Stimulated activated CD4-positive, alpha-beta T cell treated with anti-CD3 and anti-CD28 coated beads, Interleukin-12 subunit alpha, Interleukin-12 subunit beta, amount 100 ng/mL, for 4 hours (primary cell): ENCODE results near the gene SCNN1A.
"Not testable (repeated sequence)": the region's sequence is repeated elsewhere in the genome, so short reads cannot be mapped to it uniquely, and the experiment has no call there.

Experiments used
- DNase-seq: peaks from one replicate; pipeline ENCODE4 v3.0.0-alpha.2; 2020

SCNN1A gene

GRCh38 chr12:6346235-6346832 is 29.0 kb downstream of the SCNN1A start:
- DNase-seq, result no peak

DNA sequence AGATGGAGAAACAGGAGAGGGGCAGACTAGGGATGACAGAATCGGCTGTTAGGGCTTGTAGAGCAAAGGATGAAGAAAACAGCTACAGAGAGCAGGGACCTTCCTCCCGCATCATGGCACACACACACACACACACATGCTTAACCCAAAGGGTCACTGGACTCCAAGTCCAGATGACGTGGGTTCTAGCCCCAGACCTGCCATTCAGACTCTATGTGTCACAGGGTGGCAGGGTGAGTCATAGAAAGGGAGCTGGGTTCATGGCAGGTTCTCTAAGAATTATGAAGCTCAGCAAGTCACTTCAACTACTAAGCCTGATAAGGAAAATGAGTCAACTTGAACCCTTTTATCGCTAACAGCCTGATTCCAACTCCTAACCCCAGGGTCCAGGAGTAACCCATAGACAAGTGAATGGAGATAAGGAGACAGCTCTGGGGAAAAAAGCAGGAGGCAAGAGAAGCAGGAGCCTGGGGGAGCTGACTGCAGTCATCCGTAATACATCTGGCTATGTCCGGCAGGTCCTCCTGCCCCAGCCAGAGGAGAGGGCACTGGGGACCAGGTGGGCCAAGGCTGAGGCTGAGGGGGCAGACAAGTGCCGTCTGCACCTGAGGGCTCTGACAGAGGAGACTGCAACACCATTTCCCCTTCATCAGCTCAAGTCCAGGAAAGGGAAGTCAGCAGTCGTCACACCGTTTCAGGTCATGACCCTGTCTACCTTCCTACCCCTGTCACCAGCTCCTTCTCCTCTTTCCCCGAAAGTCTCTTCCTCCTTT is 29.9 kb downstream of the SCNN1A start:
- DNase-seq, result no peak

GRCh38 chr12:6344101-6344660 is 31.2 kb downstream of the SCNN1A start:
- not testable (repeated sequence) for DNase-seq

GRCh38 chr12:6343518-6343917 is 31.8 kb downstream of the SCNN1A start:
- no peak for DNase-seq

GRCh38 chr12:6342140-6342889 is 33.0 kb downstream of the SCNN1A start:
- DNase-seq, result no peak

DNA sequence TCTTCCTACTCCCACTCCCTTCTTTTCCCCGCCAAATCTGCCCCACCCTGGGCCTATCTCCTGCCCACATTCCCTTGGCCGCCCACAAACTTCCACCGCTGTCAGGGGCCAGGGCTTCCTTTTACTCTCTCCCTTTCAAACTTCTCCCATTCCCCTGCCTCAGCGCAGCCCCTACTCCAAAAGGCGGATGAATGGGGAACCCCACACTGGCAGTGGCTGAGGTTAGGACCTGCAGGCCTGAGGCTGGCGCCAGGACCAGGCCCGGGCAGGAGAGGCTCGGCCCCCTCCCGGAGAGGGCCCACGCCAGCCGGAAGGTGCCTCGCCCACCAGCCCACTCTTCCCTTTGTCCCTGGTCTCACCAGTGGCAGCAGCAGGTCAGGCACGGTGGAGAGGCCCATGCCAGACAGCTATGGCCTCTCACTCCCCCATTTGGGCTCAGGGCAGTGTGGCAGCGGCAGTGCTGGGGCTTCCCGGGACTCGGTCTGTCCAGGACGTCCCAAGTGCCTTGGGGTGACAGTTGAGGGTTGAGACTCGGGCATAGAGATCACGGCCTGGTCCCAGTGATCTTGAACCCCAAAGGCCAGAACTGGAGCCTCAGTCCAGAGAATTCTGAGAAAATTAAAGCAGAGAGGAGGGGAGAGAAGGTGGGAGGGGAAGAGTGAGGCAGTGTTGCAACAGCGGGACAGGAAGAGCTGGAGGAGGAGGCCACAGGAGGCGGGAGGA is 33.8 kb downstream of the SCNN1A start, which contains the start of gene TNFRSF1A:
Gene TNFRSF1A (minus strand): TSS at position 660 of the 723 bp plus-strand sequence. CDS start 262 bp downstream, at position 398.
- DNase-seq, result peak; percentile 42

DNA sequence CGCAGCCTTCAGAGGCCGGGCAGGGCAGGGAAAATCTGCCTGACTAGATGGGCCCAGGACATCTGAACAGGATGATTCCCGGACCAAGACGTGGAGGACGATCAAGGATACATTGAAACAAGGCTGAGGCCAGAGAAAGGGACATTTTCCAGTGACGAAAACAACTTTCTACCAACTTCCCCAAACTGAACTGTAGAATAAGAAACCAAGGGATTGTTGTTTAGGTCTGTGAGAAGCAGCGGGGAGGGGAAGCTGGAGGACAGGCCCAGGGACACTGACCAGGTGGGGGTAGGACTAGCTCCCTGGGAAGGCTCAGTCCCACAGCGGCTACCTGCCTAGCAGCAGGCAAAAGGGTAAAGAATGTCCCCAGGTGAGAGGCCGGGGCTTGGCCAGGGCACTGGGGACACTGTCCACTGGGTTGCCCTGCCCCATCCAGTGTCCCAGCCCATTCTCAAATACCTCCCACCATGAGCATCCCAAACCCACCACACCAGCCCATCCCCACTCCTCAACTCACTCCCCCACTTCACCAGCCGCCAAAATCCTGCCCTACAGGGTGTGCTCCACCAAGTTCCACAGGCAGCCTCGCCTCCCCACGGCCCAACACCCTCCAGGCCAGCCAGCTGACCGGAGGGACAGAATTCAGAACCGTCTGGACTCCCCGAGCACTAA is 34.5 kb downstream of the SCNN1A start:
- no peak for DNase-seq

DNA sequence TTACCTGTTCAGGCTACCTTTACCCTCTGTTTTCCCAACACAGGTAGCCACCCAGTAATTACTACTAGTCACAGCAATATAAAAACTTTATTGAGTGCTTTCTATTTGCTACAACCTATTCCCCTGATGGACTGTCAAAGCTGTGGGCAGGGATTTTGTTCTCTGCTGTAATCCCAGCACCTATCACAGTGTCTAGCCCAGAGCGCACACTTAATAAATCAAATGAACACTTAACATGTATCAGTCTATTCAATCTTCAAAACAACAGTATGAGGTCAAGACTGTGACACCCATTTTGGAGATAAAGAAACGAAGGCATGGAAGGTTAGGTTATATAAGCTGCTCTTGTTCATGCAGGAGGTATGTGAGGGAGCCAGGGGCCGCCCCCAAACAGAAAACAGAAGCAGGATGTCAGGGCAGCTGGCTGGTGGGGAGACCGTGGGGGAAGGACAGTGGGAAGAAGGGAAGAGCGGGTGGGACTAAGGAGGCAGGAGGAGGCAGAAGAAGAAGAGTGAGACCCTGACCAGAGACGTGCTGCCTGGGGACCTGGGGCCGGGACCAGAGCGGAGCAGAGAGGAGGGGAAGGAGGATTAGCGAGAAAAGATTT is 35.2 kb downstream of the SCNN1A start:
- DNase-seq, result no peak

DNA sequence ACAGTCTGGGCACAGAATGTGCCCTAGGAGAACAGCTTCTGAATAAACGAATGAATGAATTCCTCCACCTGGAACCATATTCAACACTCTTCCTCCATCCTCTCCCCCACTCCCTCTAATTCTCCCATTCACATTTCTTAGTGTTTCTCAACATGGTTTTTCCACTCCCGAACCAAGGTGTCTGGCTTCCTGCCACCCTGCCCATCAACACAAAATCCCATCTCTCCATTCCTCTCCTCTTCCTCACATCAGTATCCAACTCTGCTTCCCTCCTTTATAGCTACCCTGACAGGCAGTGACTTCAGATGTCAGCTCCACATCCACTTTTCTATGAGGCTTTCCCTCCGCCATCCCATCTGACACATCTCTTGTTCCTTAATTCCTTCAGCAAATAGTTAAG is 36.4 kb downstream of the SCNN1A start:
- DNase-seq, result no peak

DNA sequence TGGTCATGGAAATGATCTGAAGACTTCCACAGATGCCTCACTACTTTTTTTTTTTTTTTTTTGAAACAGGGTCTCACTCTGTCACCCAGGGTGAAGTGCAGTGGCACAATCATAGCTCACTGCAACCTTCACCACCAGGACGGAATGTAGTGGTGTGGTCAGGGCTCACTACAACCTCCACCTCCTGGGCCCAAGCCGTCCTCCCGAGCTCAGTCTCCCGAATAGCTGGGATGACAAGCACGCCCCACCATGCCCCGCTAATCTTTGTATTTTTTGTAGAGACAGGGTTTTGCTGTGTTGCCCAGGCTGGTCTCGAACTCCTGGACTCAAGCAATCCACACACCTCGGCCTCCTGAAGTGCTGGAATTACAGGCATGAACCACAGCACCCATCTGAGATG is 36.8 kb downstream of the SCNN1A start:
- DNase-seq, result not testable (repeated sequence)

- no peak for DNase-seq
Measured at GRCh38 chr12:6337958-6338433, 37.4 kb downstream of the SCNN1A start.

GRCh38 chr12:6336889-6337853 is 38.2 kb downstream of the SCNN1A start:
- DNase-seq, result no peak

DNA sequence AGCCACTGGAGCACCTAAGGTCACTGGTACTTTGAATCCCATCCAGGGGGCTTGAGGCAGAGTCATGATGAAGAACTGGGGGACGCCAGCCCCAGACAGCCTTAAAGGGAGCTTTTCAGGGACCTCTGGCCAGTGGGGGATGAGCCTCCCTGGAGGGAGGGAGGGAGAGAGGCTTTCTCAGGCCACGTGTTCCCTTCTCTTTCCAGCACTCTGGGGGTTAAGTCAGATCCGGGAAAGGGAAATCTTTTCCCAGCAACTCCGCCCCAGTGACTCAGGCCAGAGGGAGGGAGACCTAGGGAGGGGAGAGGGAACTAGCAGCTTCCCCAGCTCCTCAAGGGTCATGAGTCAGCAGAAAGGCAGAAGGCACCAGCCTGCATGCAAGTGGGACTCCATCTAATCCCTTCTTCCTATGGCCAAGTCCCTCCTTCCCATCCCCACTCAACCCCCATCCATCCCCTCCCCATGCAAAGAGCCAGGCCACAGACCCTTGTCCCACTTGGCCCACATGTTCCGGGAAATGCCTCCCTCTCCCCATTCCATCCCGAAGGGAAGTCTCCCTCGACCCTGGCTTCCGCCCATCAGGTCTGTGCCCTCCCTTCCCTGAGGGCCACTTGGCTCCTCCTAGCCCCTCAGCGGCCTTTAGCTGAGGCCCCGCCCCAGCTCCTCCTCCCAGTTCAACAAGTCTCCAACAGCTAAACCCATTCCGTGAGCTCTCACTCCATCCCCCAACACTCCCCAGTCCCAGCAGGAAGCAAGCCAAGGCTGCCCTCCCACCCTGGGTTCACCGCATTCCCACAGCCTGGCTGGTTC is 39.1 kb downstream of the SCNN1A start:
- peak; percentile 55 for DNase-seq

GRCh38 chr12:6335451-6336078 is 39.8 kb downstream of the SCNN1A start:
- peak; percentile 76 for DNase-seq

DNA sequence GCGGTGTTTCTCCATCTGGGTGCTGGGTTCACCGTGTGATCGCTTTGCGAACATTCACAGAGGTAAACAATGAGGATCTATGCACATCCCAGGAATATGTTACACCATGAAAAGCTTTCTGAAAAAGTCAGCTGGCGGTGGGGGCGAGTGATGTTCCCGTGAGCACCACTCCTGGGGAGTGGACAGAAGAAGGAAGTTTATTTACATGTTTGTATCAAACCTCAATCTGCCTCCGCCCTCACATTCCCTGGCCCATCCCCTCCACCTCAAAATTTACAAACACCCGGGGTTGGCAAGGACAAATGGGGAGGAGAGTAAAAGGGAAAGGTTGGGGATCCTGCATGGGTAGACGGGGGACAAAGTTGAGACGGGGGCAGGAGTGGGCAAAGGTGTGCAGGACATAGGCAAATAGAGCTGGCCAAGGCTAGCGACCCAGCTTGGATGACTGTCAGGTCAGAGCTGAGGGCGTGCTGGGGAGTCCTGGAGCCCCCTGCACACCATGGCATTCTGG is 40.4 kb downstream of the SCNN1A start:
- no peak for DNase-seq

DNA sequence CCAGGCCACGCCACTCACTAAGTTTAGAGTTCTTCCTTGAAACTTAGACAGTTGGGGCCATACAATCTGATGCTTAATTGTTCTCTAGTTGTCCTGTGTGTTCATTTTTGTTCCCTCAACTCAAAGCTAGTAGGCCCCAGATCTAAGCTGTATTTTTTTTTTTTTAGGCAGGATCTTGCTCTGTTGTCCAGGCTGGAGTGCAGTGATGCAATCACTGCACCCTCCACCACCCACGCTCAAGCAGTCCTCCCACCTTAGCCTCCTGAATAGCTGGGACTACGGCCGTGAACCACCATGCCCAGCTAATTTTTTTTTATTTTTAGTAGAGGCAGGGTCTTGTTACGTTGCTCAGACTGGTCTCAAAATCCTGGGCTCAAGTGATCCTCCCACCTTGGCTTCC is 41.0 kb downstream of the SCNN1A start:
- no peak for DNase-seq

DNA sequence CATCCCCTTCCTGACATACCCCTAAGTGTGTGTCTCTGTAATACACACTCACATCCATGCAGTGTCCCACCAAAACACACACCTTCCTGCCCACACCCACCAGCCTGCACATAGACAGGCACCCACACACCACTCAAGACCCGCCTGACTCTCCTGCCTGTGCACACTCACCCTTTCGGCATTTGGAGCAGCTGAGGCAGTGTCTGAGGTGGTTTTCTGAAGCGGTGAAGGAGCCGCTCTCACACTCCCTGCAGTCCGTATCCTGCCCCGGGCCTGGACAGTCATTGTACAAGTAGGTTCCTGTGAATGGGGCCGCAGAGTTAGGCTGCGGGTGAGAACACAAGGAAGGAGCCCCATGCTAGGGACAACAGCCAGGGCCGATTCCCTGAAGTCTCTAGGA is 41.8 kb downstream of the SCNN1A start:
- DNase-seq, result no peak

GRCh38 chr12:6333029-6333428 is 42.3 kb downstream of the SCNN1A start:
- DNase-seq, result no peak

DNA sequence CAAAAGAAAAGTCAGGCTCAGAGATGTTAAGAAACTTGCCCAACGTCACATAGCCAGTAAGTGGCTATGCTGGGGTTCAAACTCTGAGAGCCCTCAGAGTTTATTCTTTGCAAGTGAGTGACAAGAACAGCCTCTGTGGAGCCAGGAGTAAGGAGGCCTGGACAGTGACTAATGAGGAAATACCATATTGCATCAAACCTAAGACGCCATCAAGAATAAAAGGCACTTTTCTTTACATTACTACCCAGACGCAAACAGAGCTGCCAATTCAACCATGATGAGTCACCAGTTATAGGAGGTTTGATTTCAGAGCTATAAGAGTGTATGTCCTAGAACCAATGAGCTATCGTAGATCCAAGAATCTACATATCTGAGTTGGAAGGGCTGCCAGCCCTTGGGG is 42.9 kb downstream of the SCNN1A start:
- no peak for DNase-seq
